WTC11 (cell line): Measurements from ENCODE around the gene CALM3. TPM values are rescaled to one million over a fixed set of nuclear protein-coding genes. Genes with fewer than 3 reads are reported as not detected.

ENCODE experiments used
- ATAC-seq: fragments of 200-7000 bp; cut with Tn5 transposase; 2 replicates; pipeline ENCODE4 v1.10.0; 2021; ENCODE audit warnings: mild to moderate bottlenecking, moderate library complexity
- CTCF ChIA-PET: fragments of 300-600 bp; sonication (Branson Sonifier 250); formaldehyde crosslinking; loops from one replicate; lab custom pipeline; 2021; ENCODE audit warnings: antibody characterized with exemption; lab: Charles Lee
- POLR2A ChIA-PET: fragments of 350-600 bp; sonication (Branson Sonifier 250); formaldehyde crosslinking; loops from one replicate; lab custom pipeline; 2021; ENCODE audit warnings: antibody characterized with exemption; lab: Charles Lee
- DNase-seq: peaks from one replicate; pipeline ENCODE4 v3.0.0; 2021; ENCODE audit warnings: low spot score
- H3K27ac Mint-ChIP-seq: 2 replicates; pipeline ENCODE4 v1.8.0; 2021; ENCODE audit warnings: mixed read lengths
- H3K27me3 Mint-ChIP-seq: 2 replicates; pipeline ENCODE4 v1.8.0; 2021; ENCODE audit warnings: low read depth, mild to moderate bottlenecking, moderate library complexity, mixed read lengths
- H3K36me3 Mint-ChIP-seq: 2 replicates; pipeline ENCODE4 v1.8.0; 2021; ENCODE audit warnings: mixed read lengths
- H3K4me1 Mint-ChIP-seq: 2 replicates; pipeline ENCODE4 v1.8.0; 2022; ENCODE audit warnings: mixed read lengths
- H3K4me3 Mint-ChIP-seq: 2 replicates; pipeline ENCODE4 v1.8.0; 2021; ENCODE audit warnings: mild to moderate bottlenecking, moderate library complexity, mixed read lengths
- H3K9me3 Mint-ChIP-seq: 2 replicates; pipeline ENCODE4 v1.8.0; 2021; ENCODE audit warnings: mixed read lengths
- ELF4 ChIP-seq: sonication (generic); formaldehyde crosslinking; IDR thresholded peaks from 2 replicates; pipeline ENCODE4 v1.8.1; 2022; ENCODE audit warnings: low read depth, mild to moderate bottlenecking, moderate library complexity, missing genetic modification reagents
- HMGXB4 ChIP-seq: sonication (generic); formaldehyde crosslinking; IDR thresholded peaks from 2 replicates; pipeline ENCODE4 v1.8.1; 2023; ENCODE audit warnings: mild to moderate bottlenecking, moderate library complexity, missing genetic modification reagents
- MLX ChIP-seq: sonication (generic); formaldehyde crosslinking; IDR thresholded peaks from 2 replicates; pipeline ENCODE4 v1.8.1; 2023; ENCODE audit warnings: mild to moderate bottlenecking, missing genetic modification reagents, moderate library complexity
- NR3C1 ChIP-seq: sonication (generic); formaldehyde crosslinking; conservative IDR thresholded peaks from 2 replicates; pipeline ENCODE4 v1.8.1; 2023; ENCODE audit warnings: low read depth, mild to moderate bottlenecking, missing genetic modification reagents
- RORB ChIP-seq: fragments of 250-450 bp; sonication (Bioruptor Pico); IDR thresholded peaks from 2 replicates; pipeline ENCODE4 v1.9.0; 2021; ENCODE audit warnings: mild to moderate bottlenecking
- SOX15 ChIP-seq: fragments of 250-450 bp; sonication (Bioruptor Pico); IDR thresholded peaks from 2 replicates; pipeline ENCODE4 v1.9.0; 2021; ENCODE audit warnings: mild to moderate bottlenecking
- SP1 ChIP-seq: sonication (generic); formaldehyde crosslinking; conservative IDR thresholded peaks from 2 replicates; pipeline ENCODE4 v1.8.1; 2022; ENCODE audit warnings: missing genetic modification reagents
- ZNF263 ChIP-seq: sonication (generic); formaldehyde crosslinking; IDR thresholded peaks from 2 replicates; pipeline ENCODE4 v1.8.1; 2022; ENCODE audit warnings: low read depth, mild to moderate bottlenecking, moderate library complexity, missing genetic modification reagents
- ZNF281 ChIP-seq: sonication (generic); formaldehyde crosslinking; IDR thresholded peaks from 2 replicates; pipeline ENCODE4 v1.8.0; 2023; ENCODE audit warnings: mild to moderate bottlenecking, missing genetic modification reagents
- total RNA-seq: library from RNA; stranded (reverse); gene quantifications from 3 replicates; pipeline ENCODE4 v1.2.3, GENCODE V29; 2021
- TF ChIP-seq, protein P1 (sequence below): sonication (generic); formaldehyde crosslinking; IDR thresholded peaks from 2 replicates; pipeline ENCODE4 v1.8.0; 2022; ENCODE audit warnings: mild to moderate bottlenecking, missing genetic modification reagents
- TF ChIP-seq, protein P2 (sequence below): sonication (generic); formaldehyde crosslinking; IDR thresholded peaks from 2 replicates; pipeline ENCODE4 v1.8.0; 2022; ENCODE audit warnings: mild to moderate bottlenecking, missing genetic modification reagents
- TF ChIP-seq, protein P3 (sequence below): sonication (generic); formaldehyde crosslinking; conservative IDR thresholded peaks from 2 replicates; pipeline ENCODE4 v1.8.1; 2022; ENCODE audit warnings: mild to moderate bottlenecking, missing genetic modification reagents
- TF ChIP-seq, protein P4 (sequence below): sonication (generic); formaldehyde crosslinking; IDR thresholded peaks from 2 replicates; pipeline ENCODE4 v1.8.0; 2022; ENCODE audit warnings: mild to moderate bottlenecking, missing genetic modification reagents
- TF ChIP-seq, protein P5 (sequence below): sonication (generic); formaldehyde crosslinking; IDR thresholded peaks from 2 replicates; pipeline ENCODE4 v1.8.0; 2022; ENCODE audit warnings: mild to moderate bottlenecking, missing genetic modification reagents
- TF ChIP-seq, protein P6 (sequence below): sonication (generic); formaldehyde crosslinking; IDR thresholded peaks from 2 replicates; pipeline ENCODE4 v1.8.1; 2022; ENCODE audit warnings: low read depth, mild to moderate bottlenecking, moderate library complexity, missing genetic modification reagents, borderline replicate concordance

The CALM3 gene
- total RNA-seq, 1 experiment from 2014 or later = 306 TPM

- TF ChIP-seq, protein P1, sequence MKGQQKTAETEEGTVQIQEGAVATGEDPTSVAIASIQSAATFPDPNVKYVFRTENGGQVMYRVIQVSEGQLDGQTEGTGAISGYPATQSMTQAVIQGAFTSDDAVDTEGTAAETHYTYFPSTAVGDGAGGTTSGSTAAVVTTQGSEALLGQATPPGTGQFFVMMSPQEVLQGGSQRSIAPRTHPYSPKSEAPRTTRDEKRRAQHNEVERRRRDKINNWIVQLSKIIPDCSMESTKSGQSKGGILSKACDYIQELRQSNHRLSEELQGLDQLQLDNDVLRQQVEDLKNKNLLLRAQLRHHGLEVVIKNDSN (CRISPR knock-in tag) = no peak
- TF ChIP-seq, protein P2, sequence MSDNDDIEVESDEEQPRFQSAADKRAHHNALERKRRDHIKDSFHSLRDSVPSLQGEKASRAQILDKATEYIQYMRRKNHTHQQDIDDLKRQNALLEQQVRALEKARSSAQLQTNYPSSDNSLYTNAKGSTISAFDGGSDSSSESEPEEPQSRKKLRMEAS (CRISPR knock-in tag) = no peak
- TF ChIP-seq, protein P3, sequence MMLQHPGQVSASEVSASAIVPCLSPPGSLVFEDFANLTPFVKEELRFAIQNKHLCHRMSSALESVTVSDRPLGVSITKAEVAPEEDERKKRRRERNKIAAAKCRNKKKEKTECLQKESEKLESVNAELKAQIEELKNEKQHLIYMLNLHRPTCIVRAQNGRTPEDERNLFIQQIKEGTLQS (CRISPR knock-in tag) = no peak
- TF ChIP-seq SOX15 = no peak
- TF ChIP-seq RORB (CRISPR knock-in tag) = no peak
These were observed 55.4 kb downstream of the CALM3 start (continued) for GRCh38 chr19:46656541-46656940.

GRCh38 chr19:46659151-46660007 lies 58.2 kb downstream of the CALM3 start:
- no peak for ATAC-seq
- POLR2A ChIA-PET = interaction anchor here (0.9 to 1.5 kb wide), 3 partner anchors 42 to 129 kb away, joined by 3 to 4 read pairs (median 3); partner anchors contain the start of gene SLC1A5

More at GRCh38 chr19:46659151-46660007, 58.2 kb downstream of the CALM3 start:
- H3K27ac Mint-ChIP-seq = peak overlapping the region; percentile 16; the same call in 1 of the 2 replicates
- TF ChIP-seq, protein P3 (CRISPR knock-in tag) = no peak
- TF ChIP-seq, protein P4, sequence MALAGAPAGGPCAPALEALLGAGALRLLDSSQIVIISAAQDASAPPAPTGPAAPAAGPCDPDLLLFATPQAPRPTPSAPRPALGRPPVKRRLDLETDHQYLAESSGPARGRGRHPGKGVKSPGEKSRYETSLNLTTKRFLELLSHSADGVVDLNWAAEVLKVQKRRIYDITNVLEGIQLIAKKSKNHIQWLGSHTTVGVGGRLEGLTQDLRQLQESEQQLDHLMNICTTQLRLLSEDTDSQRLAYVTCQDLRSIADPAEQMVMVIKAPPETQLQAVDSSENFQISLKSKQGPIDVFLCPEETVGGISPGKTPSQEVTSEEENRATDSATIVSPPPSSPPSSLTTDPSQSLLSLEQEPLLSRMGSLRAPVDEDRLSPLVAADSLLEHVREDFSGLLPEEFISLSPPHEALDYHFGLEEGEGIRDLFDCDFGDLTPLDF (CRISPR knock-in tag) = no peak
- TF ChIP-seq SP1 (CRISPR knock-in tag) = 0 out of 2 replicates have a peak, but pooled peaks have one; percentile 18
- no peak for TF ChIP-seq HMGXB4 (CRISPR knock-in tag)
- TF ChIP-seq RORB (CRISPR knock-in tag) = no peak
- TF ChIP-seq ELF4 = no peak
- TF ChIP-seq MLX (CRISPR knock-in tag) = no peak
- no peak for TF ChIP-seq NR3C1 (CRISPR knock-in tag)
- peak; percentile 35; the same call in 1 of the 2 replicates for TF ChIP-seq ZNF281
- TF ChIP-seq, protein P5, sequence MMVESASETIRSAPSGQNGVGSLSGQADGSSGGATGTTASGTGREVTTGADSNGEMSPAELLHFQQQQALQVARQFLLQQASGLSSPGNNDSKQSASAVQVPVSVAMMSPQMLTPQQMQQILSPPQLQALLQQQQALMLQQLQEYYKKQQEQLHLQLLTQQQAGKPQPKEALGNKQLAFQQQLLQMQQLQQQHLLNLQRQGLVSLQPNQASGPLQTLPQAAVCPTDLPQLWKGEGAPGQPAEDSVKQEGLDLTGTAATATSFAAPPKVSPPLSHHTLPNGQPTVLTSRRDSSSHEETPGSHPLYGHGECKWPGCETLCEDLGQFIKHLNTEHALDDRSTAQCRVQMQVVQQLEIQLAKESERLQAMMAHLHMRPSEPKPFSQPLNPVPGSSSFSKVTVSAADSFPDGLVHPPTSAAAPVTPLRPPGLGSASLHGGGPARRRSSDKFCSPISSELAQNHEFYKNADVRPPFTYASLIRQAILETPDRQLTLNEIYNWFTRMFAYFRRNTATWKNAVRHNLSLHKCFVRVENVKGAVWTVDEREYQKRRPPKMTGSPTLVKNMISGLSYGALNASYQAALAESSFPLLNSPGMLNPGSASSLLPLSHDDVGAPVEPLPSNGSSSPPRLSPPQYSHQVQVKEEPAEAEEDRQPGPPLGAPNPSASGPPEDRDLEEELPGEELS (CRISPR knock-in tag) = no peak
- peak; percentile 31; the same call in 1 of the 2 replicates for TF ChIP-seq ZNF263 (CRISPR knock-in tag)
- TF ChIP-seq, protein P6, sequence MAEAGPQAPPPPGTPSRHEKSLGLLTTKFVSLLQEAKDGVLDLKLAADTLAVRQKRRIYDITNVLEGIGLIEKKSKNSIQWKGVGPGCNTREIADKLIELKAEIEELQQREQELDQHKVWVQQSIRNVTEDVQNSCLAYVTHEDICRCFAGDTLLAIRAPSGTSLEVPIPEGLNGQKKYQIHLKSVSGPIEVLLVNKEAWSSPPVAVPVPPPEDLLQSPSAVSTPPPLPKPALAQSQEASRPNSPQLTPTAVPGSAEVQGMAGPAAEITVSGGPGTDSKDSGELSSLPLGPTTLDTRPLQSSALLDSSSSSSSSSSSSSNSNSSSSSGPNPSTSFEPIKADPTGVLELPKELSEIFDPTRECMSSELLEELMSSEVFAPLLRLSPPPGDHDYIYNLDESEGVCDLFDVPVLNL (CRISPR knock-in tag) = no peak
- H3K36me3 Mint-ChIP-seq = no peaks in the 10 kb centered on the region
- peaks cover 26% of the 10 kb centered on the region for H3K4me1 Mint-ChIP-seq
- peak overlapping the region; percentile 76 for H3K4me3 Mint-ChIP-seq
- DNase-seq = peak; percentile 63
- H3K9me3 Mint-ChIP-seq = no peaks in the 10 kb centered on the region; the same call in 1 of the 2 replicates
- peaks cover 51% of the 10 kb centered on the region for H3K27me3 Mint-ChIP-seq
- CTCF ChIA-PET = interaction anchor here (0.6 to 11.0 kb wide), 12 partner anchors 9 to 288 kb away, joined by 3 to 484 read pairs (median 4); partner anchors contain the start of gene CALM3
